K562 (cell line): ENCODE data around the gene TMEM185B. TPM values are rescaled to one million over a fixed set of nuclear protein-coding genes. Genes with fewer than 3 reads are reported as not detected.
A peak's percentile ranks its signal among the peaks of the same experiment; 100 is the strongest.

Source experiments
- ARNT ChIP-seq, 2 experiments: fragments of 450-650 bp; IDR thresholded peaks; 2 replicates each; pipeline ENCODE4 v1.6.1; 2016; ENCODE audit warnings: mild to moderate bottlenecking in 1 of 2
- ATF7 ChIP-seq: fragments of 450-650 bp; IDR thresholded peaks from 2 replicates; pipeline ENCODE4 v1.7.1; 2014; ENCODE audit warnings: mild to moderate bottlenecking, moderate library complexity
- E2F8 ChIP-seq: fragments of 450-650 bp; IDR thresholded peaks from 2 replicates; pipeline ENCODE4 v1.7.1; 2018; ENCODE audit warnings: mild to moderate bottlenecking, low read depth; ENCODE audit not compliant: partially characterized antibody
- HDAC3 ChIP-seq: fragments of 450-650 bp; IDR thresholded peaks from 2 replicates; pipeline ENCODE4 v1.6.1; 2018; ENCODE audit warnings: borderline replicate concordance, mild to moderate bottlenecking, moderate library complexity; ENCODE audit not compliant: partially characterized antibody
- PRMT5 ChIP-seq: sonication (generic); formaldehyde crosslinking; IDR thresholded peaks from 2 replicates; pipeline ENCODE4 v1.5.0; 2020; ENCODE audit warnings: missing genetic modification reagents
- RBM25 ChIP-seq: fragments of 200-400 bp; formaldehyde crosslinking; IDR thresholded peaks from 2 replicates; pipeline ENCODE4 v1.6.1; 2018; ENCODE audit warnings: low read length, low read depth, moderate library complexity; ENCODE audit not compliant: severe bottlenecking
- STAT6 ChIP-seq: sonication (generic); formaldehyde crosslinking; IDR thresholded peaks from 2 replicates; pipeline ENCODE4 v1.8.1; 2023; ENCODE audit warnings: mild to moderate bottlenecking, missing genetic modification reagents
- TCF3 ChIP-seq: sonication (generic); formaldehyde crosslinking; IDR thresholded peaks from 2 replicates; pipeline ENCODE4 v1.4.0; 2020; ENCODE audit warnings: mild to moderate bottlenecking, missing genetic modification reagents
- ZKSCAN8 ChIP-seq: fragments of 200-800 bp; sonication (Bioruptor generic); IDR thresholded peaks from 2 replicates; pipeline ENCODE4 v1.6.1; 2016; ENCODE audit warnings: missing genetic modification characterization, missing compliant biosample characterization
- ZNF253 ChIP-seq: fragments of 250-450 bp; sonication (Bioruptor Pico); conservative IDR thresholded peaks from 2 replicates; pipeline ENCODE4 v1.6.1; 2021; ENCODE audit warnings: mild to moderate bottlenecking
- ZNF280B ChIP-seq: fragments of 250-450 bp; sonication (Bioruptor Pico); IDR thresholded peaks from 2 replicates; pipeline ENCODE4 v1.5.1; 2021; ENCODE audit warnings: mild to moderate bottlenecking
- ZNF584 ChIP-seq: fragments of 200-800 bp; sonication (Bioruptor generic); IDR thresholded peaks from 2 replicates; pipeline ENCODE4 v1.6.1; 2016; ENCODE audit warnings: low read depth, mild to moderate bottlenecking, missing genetic modification characterization, missing compliant biosample characterization
- ZNF639 ChIP-seq, 2 experiments: fragments of 200-800 bp in 1 of 2; sonication (Bioruptor generic) in 1 of 2; sonication (generic) in 1 of 2; formaldehyde crosslinking in 1 of 2; IDR thresholded peaks in 1 of 2; conservative IDR thresholded peaks in 1 of 2; 2 replicates each; pipeline versions ENCODE4 v1.5.0 to v1.6.1; 2016 to 2020; ENCODE audit warnings: missing compliant biosample characterization in 1 of 2, missing genetic modification characterization in 1 of 2, missing genetic modification reagents in 1 of 2
- ZNF830 ChIP-seq: fragments of 250-450 bp; sonication (Bioruptor Pico); IDR thresholded peaks from 2 replicates; pipeline ENCODE4 v1.5.0; 2021; ENCODE audit warnings: mild to moderate bottlenecking
- polyA plus RNA-seq, 8 experiments: library from polyadenylated mRNA; depleted of rRNA in 4 of 8; stranded (reverse) in 5 of 8; unstranded in 3 of 8; fragments of >200 nt; fragmentation: Nextera tagmentation in 2 of 8; fragmentation: Illumina TruSeq in 1 of 8; extraction: Ambion mirVana in 2 of 8; extraction: Trizol in 1 of 8; gene quantifications; 2 replicates each; pipeline versions ENCODE4 v1.2.1 to v1.2.3, GENCODE V29; 2011 to 2014; ENCODE audit warnings: inconsistent platforms in 1 of 8, missing spikeins in 1 of 8
- total RNA-seq, 7 experiments: library from RNA; depleted of rRNA in 6 of 7; stranded (reverse); fragments of >200 nt in 6 of 7; fragmentation: Illumina TruSeq in 2 of 7; extraction: Trizol in 2 of 7; gene quantifications; 2 replicates each; pipeline versions ENCODE4 v1.2.1 to v1.2.3, GENCODE V29; 2011 to 2021; ENCODE audit warnings: low replicate concordance in 1 of 7

Gene TMEM185B
- total and polyA plus RNA-seq, 9 of the 15 experiments (the other 6 are each of a cell fraction or from before 2014, with no cell fraction given) = 2.9 to 28.2 (median 11.5) TPM

- peak; percentile 62 for TF ChIP-seq E2F8
- TF ChIP-seq HDAC3 = no peak
- no peak for TF ChIP-seq ARNT (IDR thresholded peaks at IDR 0.05)
- TF ChIP-seq PRMT5 = no peak
- no peak for TF ChIP-seq ZKSCAN8 (CRISPR knock-in tag)
- peak; percentile 25; the same call in 1 of the 2 replicates for TF ChIP-seq TCF3 (CRISPR knock-in tag)
- TF ChIP-seq ZNF584 (CRISPR knock-in tag) = peak; percentile 87
- TF ChIP-seq ZNF253 (CRISPR knock-in tag) = no peak
- TF ChIP-seq ZNF280B (CRISPR knock-in tag) = no peak
- peak; percentile 34; the same call in 1 of the 2 replicates for TF ChIP-seq ZNF830 (CRISPR knock-in tag)
- TF ChIP-seq STAT6 = no peak
- peak; percentile 94 for TF ChIP-seq ATF7
- TF ChIP-seq ZNF639 (CRISPR knock-in tag; conservative IDR thresholded peaks at IDR 0.05 in 1 of 2, IDR thresholded peaks at IDR 0.05 in 1 of 2) = peak in 1 of 2 experiments; percentile 96; a peak in 2 of 4 replicates
- TF ChIP-seq RBM25 = peak; percentile 36
These were observed at the start of gene TMEM185B (continued) for GRCh38 chr2:120223034-120223912.
